ENCODE data around the gene TMEM63B. TPM values are rescaled to one million over a fixed set of nuclear protein-coding genes. Genes with fewer than 3 reads are reported as not detected.

Gene TMEM63B
- total and polyA plus RNA-seq, 8 donors, result 5.5 to 90.6 (median 21.5) TPM

GRCh38 chr6:44120692-44121443, 6.5 kb upstream of the TMEM63B start:
- Histone ChIP-seq H3K4me3 (no peak overlapping the region), H3K27me3 (no peaks in the 10 kb centered on the region), H3K9me3 (no peaks in the 10 kb centered on the region), H3K4me1 (peaks cover 66 to 100% (median 84%) of the 10 kb centered on the region in 4 donors), H3K36me3 (peaks cover 0 to 4% (median 0%) of the 10 kb centered on the region in 4 donors), H3K27ac (no peak overlapping the region)
- WGBS, 5 donors, result 41 to 63% (median 51%) methylated on average over 4 of the region's 4 CpGs
- no peak for TF ChIP-seq POLR2AphosphoS5 (IDR thresholded peaks at IDR 0.05)
- no peak for TF ChIP-seq EP300 (IDR thresholded peaks at IDR 0.05)
- no peak for TF ChIP-seq POLR2A (IDR thresholded peaks at IDR 0.05)
- TF ChIP-seq, protein P1, sequence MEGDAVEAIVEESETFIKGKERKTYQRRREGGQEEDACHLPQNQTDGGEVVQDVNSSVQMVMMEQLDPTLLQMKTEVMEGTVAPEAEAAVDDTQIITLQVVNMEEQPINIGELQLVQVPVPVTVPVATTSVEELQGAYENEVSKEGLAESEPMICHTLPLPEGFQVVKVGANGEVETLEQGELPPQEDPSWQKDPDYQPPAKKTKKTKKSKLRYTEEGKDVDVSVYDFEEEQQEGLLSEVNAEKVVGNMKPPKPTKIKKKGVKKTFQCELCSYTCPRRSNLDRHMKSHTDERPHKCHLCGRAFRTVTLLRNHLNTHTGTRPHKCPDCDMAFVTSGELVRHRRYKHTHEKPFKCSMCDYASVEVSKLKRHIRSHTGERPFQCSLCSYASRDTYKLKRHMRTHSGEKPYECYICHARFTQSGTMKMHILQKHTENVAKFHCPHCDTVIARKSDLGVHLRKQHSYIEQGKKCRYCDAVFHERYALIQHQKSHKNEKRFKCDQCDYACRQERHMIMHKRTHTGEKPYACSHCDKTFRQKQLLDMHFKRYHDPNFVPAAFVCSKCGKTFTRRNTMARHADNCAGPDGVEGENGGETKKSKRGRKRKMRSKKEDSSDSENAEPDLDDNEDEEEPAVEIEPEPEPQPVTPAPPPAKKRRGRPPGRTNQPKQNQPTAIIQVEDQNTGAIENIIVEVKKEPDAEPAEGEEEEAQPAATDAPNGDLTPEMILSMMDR (IDR thresholded peaks at IDR 0.05), result no peak
- no peak for DNase-seq
- intact Hi-C loops (cut with DNase I; ENCODE audit: low total_unique reads), result no loop called here

DNA sequence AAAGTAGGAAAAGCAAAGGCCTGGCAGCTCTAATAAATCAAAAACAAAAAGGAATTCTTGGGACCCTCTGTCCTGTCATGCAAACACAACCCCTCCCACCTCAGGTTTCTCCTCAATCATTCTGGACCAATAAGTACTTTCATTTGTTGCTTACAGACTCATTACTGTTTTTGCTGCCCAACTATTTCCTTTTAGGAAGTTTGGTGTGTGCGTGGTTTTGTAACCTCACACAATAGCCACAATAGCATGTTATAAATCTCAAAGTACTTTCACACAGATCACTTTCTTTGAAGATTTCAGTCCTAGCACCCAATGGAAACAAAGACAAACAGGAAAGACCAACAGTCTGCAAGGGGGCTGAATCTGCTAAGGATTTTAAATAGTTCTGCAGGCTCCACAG, 4.6 kb upstream of the TMEM63B start:
- TF ChIP-seq, protein P1 (IDR thresholded peaks at IDR 0.05), result no peak
- TF ChIP-seq POLR2AphosphoS5 (IDR thresholded peaks at IDR 0.05), result no peak
- TF ChIP-seq EP300 (IDR thresholded peaks at IDR 0.05), result no peak
- no peak for TF ChIP-seq POLR2A (IDR thresholded peaks at IDR 0.05)
- DNase-seq, result peak in 1 of 2 donors; percentile 34
- Histone ChIP-seq H3K9me3 (no peaks in the 10 kb centered on the region), H3K27ac (peak overlapping the region in 3 of 5 donors; percentile 2 to 35 (median 4)), H3K36me3 (no peaks in the 10 kb centered on the region), H3K4me3 (no peak overlapping the region), H3K27me3 (no peaks in the 10 kb centered on the region), H3K4me1 (peaks cover 59 to 87% (median 75%) of the 10 kb centered on the region in 4 donors)
- 22 to 58% (median 33%) methylated on average over 1 of the region's 1 CpG for WGBS, 5 donors
- intact Hi-C loops (cut with DNase I; ENCODE audit: low total_unique reads), result no loop called here

DNA sequence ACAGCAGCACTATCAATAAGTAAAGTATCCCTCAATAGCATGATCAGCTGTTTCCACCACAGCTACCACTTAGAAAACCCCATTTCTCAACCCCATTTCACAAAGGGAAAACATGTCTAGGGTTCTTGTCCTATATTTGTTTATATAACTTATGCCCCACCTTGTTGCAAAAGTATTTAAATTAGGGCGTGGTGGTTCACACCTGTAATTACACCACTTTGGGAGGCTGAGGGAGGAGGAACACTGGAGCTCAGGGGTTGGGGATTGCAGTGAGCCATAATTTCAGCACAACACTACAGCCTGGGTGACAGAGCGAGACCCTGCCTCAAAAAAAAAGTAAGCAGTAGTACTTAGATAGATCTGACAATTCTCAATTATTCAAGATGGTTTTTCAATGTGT, 3.8 kb upstream of the TMEM63B start:
- WGBS, 5 donors, result 66 to 87% (median 78%) methylated on average over 2 of the region's 2 CpGs
- H3K4me1 ChIP-seq, result peaks cover 58 to 85% (median 76%) of the 10 kb centered on the region in 4 donors
- DNase-seq, result no peak
- no peaks in the 10 kb centered on the region for H3K36me3 ChIP-seq
- no peaks in the 10 kb centered on the region for H3K9me3 ChIP-seq
- H3K27me3 ChIP-seq, result no peaks in the 10 kb centered on the region
- TF ChIP-seq EP300 (IDR thresholded peaks at IDR 0.05) (no peak), POLR2AphosphoS5 (IDR thresholded peaks at IDR 0.05) (no peak), POLR2A (IDR thresholded peaks at IDR 0.05) (no peak)
- TF ChIP-seq, protein P1 (IDR thresholded peaks at IDR 0.05), result no peak
- H3K27ac ChIP-seq, result peak overlapping the region in 2 of 5 donors; percentile 4 to 35
- H3K4me3 ChIP-seq, result no peak overlapping the region
- intact Hi-C loops (cut with DNase I; ENCODE audit: low total_unique reads), result no loop called here

- peak; percentile 41 to 81 for DNase-seq
- TF ChIP-seq POLR2AphosphoS5 (IDR thresholded peaks at IDR 0.05) (no peak), EP300 (IDR thresholded peaks at IDR 0.05) (no peak), POLR2A (IDR thresholded peaks at IDR 0.05) (no peak)
- TF ChIP-seq, protein P1 (IDR thresholded peaks at IDR 0.05), result no peak
These were observed 819 bp upstream of the TMEM63B start for GRCh38 chr6:44126320-44127149.

More at GRCh38 chr6:44126320-44127149, 819 bp upstream of the TMEM63B start:
- peak overlapping the region; percentile 83 to 95 (median 88) for H3K4me3 ChIP-seq
- no peaks in the 10 kb centered on the region for H3K36me3 ChIP-seq
- H3K9me3 ChIP-seq, result no peaks in the 10 kb centered on the region
- H3K27ac ChIP-seq, result peak overlapping the region; percentile 86 to 96 (median 92)
- H3K4me1 ChIP-seq, result peaks cover 37 to 73% (median 60%) of the 10 kb centered on the region in 4 donors
- no peaks in the 10 kb centered on the region for H3K27me3 ChIP-seq
- intact Hi-C loops (cut with DNase I; ENCODE audit: low total_unique reads), result no loop called here
- WGBS, 5 donors, result 1 to 2% (median 1%) methylated on average over 14 to 31 of the region's 31 CpGs
